Kidney (tissue), 14 donors: ENCODE data around the gene ZBTB8OS. TPM values are rescaled to one million over a fixed set of nuclear protein-coding genes. Genes with fewer than 3 reads are reported as not detected.
"Not testable (repeated sequence)": the region's sequence is repeated elsewhere in the genome, so short reads cannot be mapped to it uniquely, and the experiment has no call there.

Experiments
- DNase-seq, 5 donors: peaks; one replicate each; pipeline ENCODE4 v3.0.0-alpha.2; 2013 to 2020
- FAIRE-seq: peaks from 2 replicates; lab custom pipeline; 2012; peaks lifted over from hg19 to GRCh38; lab: Jason Lieb, UNC
- H3K27ac ChIP-seq, 2 donors: one replicate each; pipeline ENCODE4 v1.7.0; 2013; ENCODE audit warnings: low read depth in 2 of 2, low read length in 2 of 2, inconsistent platforms in 1 of 2
- H3K27me3 ChIP-seq: one replicate; pipeline ENCODE4 v1.7.1; 2013; ENCODE audit warnings: low read length, inconsistent platforms; ENCODE audit not compliant: control insufficient read depth, insufficient read depth
- H3K36me3 ChIP-seq, 3 donors: one replicate each; pipeline versions ENCODE4 v1.7.0 to v1.7.1; 2013; ENCODE audit warnings: low read length in 3 of 3, control low read depth in 1 of 3, inconsistent platforms in 1 of 3; ENCODE audit not compliant: insufficient read depth in 3 of 3, control insufficient read depth in 2 of 3
- H3K4me1 ChIP-seq, 3 donors: one replicate each; pipeline versions ENCODE4 v1.7.0 to v1.7.1; 2013; ENCODE audit warnings: low read length in 3 of 3, inconsistent platforms in 1 of 3, low read depth in 1 of 3; ENCODE audit not compliant: control insufficient read depth in 2 of 3, insufficient read depth in 2 of 3
- H3K4me3 ChIP-seq, 3 donors: one replicate each; pipeline versions ENCODE4 v1.7.0 to v1.8.1; 2013; ENCODE audit warnings: low read length in 3 of 3, control low read depth in 1 of 3, inconsistent platforms in 1 of 3
- H3K9ac ChIP-seq, 3 donors: one replicate each; pipeline versions ENCODE4 v1.7.0 to v1.7.1; 2013; ENCODE audit warnings: low read length in 3 of 3, control low read depth in 1 of 3, inconsistent platforms in 1 of 3
- H3K9me3 ChIP-seq, 3 donors: one replicate each; pipeline versions ENCODE4 v1.7.0 to v1.7.1; 2013; ENCODE audit warnings: low read length in 3 of 3, control low read depth in 1 of 3, inconsistent platforms in 1 of 3; ENCODE audit not compliant: control insufficient read depth in 2 of 3, insufficient read depth in 1 of 3
- CTCF ChIP-seq: IDR thresholded peaks from 3 replicates; pipeline ENCODE4 v1.5.1; 2012; ENCODE audit warnings: mild to moderate bottlenecking, moderate library complexity, borderline replicate concordance; ENCODE audit not compliant: insufficient read depth; ENCODE audit errors: extremely low read depth
- intact Hi-C: fragments of 100-400 bp; cut with DNase I; formaldehyde crosslinking; loops from one replicate; pipeline ENCODE4 v1.11.1; 2022
- polyA plus RNA-seq: library from polyadenylated mRNA; stranded (reverse); fragments of 350-450 nt; fragmentation: Illumina TruSeq; extraction: RNeasy Lipid Tissue Mini Kit (QIAGEN cat#74804); gene quantifications from one replicate; pipeline ENCODE4 v1.2.3, GENCODE V29; 2014; ENCODE audit warnings: low read depth, low replicate concordance; ENCODE audit not compliant: insufficient read depth
- total RNA-seq: library from RNA; stranded (reverse); fragmentation: NEBNext Ultra II Directional; extraction: Animal tissue kit (Norgen Biotek cat#: 25700); gene quantifications from one replicate; pipeline ENCODE4 v1.2.1, GENCODE V29; 2021
- donor health status: control.
- donor health status: control.
- donor health status: control.
- donor health status: control.
- donor health status: control.
- donor health status: DM: yes; HTN: yes; CAD: no.
- donor health status: Normal renal cell carcinoma (clear cell type).

Gene ZBTB8OS
- total and polyA plus RNA-seq, 2 donors from 2014 or later: 39.0 to 62.3 TPM

- no peak overlapping the region for H3K27ac ChIP-seq
- no peaks in the 10 kb centered on the region for H3K9me3 ChIP-seq
- no peaks in the 10 kb centered on the region for H3K27me3 ChIP-seq
- TF ChIP-seq CTCF: no peak
- no peak overlapping the region for H3K9ac ChIP-seq
- no peak overlapping the region for H3K4me3 ChIP-seq
- no peak for DNase-seq
- intact Hi-C loops: no loop called here
- H3K36me3 ChIP-seq: peaks cover 14 to 45% (median 21%) of the 10 kb centered on the region in 3 donors
- no peak for FAIRE-seq
- peaks cover 0 to 7% (median 0%) of the 10 kb centered on the region in 3 donors for H3K4me1 ChIP-seq
These were observed 31.6 kb upstream of the ZBTB8OS start for GRCh38 chr1:32681999-32682398.

DNA sequence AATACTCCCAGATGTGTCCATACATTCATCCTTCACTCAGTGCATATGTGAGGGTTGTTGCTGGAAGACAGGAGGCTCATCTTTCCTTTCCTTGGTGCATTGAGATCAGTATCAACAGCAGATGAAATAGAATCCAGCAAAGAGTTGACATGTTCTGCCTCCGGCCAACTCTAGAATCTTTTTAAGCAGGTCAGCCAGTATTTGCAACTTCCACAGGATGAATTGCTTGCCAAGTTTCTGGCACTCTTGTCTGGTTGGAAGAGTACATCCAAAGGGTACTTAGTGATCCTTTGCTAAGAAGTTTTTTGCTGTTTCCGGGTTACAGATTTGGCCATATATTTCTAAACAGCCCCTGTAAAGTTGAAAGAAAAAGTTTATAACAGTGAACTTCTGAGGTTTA lies 31.2 kb upstream of the ZBTB8OS start:
- H3K27ac ChIP-seq: no peak overlapping the region
- H3K9me3 ChIP-seq: no peaks in the 10 kb centered on the region
- FAIRE-seq (no peak), DNase-seq (no peak)
- no peaks in the 10 kb centered on the region for H3K27me3 ChIP-seq
- no peak overlapping the region for H3K4me3 ChIP-seq
- no peak for TF ChIP-seq CTCF
- intact Hi-C loops: no loop called here
- no peak overlapping the region for H3K9ac ChIP-seq
- peaks cover 0 to 7% (median 0%) of the 10 kb centered on the region in 3 donors for H3K4me1 ChIP-seq
- H3K36me3 ChIP-seq: peaks cover 14 to 45% (median 20%) of the 10 kb centered on the region in 3 donors

- intact Hi-C loops: no loop called here
- Histone ChIP-seq H3K27me3 (no peaks in the 10 kb centered on the region), H3K9ac (no peak overlapping the region), H3K36me3 (peaks cover 15 to 36% (median 16%) of the 10 kb centered on the region in 3 donors), H3K4me3 (no peak overlapping the region), H3K27ac (no peak overlapping the region), H3K9me3 (no peaks in the 10 kb centered on the region), H3K4me1 (peaks cover 0 to 7% (median 0%) of the 10 kb centered on the region in 3 donors)
- TF ChIP-seq CTCF: no peak
- DNase-seq (no peak), FAIRE-seq (no peak)
These were observed 30.3 kb upstream of the ZBTB8OS start for GRCh38 chr1:32680642-32681041.

DNA sequence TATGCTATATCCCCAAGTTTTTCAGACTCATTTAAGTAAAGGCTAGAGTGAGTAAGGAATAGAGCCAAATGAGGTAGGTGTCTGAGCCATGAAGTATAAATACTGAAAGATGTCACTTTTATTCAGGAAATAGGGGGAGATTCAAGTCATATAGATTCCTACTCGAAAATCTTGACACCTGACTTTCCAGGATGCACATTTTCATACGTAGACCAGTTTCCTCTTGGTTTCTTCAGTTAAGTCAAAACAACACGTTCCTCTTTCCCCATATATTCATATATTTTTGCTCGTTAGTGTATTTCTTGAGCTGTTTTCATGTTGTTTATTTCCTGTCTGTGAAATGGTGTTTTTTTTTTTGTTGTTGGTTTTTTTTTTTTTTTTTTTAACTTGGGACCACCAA lies 29.6 kb upstream of the ZBTB8OS start:
- intact Hi-C loops: not testable (repeated sequence)
- H3K36me3 ChIP-seq: peaks cover 12 to 33% (median 14%) of the 10 kb centered on the region in 3 donors

More for the DNA sequence above, 29.6 kb upstream of the ZBTB8OS start:
- not testable (repeated sequence) for H3K4me3 ChIP-seq, H3K9ac ChIP-seq, H3K9me3 ChIP-seq, DNase-seq, H3K27me3 ChIP-seq, H3K27ac ChIP-seq, H3K4me1 ChIP-seq, FAIRE-seq
